ENCODE measurements around the gene PPM1J.
A peak's percentile ranks its signal among the peaks of the same experiment; 100 is the strongest.

The PPM1J gene

GRCh38 chr1:112715264-112716053 lies at the start of gene PPM1J:
PPM1J (minus strand) TSS chr1:112715332; CDS start chr1:112715301, 31 bp downstream.
- Histone ChIP-seq H3K27ac (ENCODE audit: low read depth in 2 of 2, low read length in 2 of 2) (peak within 1 kb of the TSS; percentile 30 to 53), H3K36me3 (ENCODE audit: control insufficient read depth in 2 of 2, insufficient read depth in 2 of 2, low read length in 2 of 2) (no peaks in the 10 kb centered on the region), H3K9ac (ENCODE audit: low read depth in 1 of 2, low read length in 2 of 2) (peak within 1 kb of the TSS; percentile 50 to 75), H3K4me3 (ENCODE audit: low read length in 2 of 2) (peak within 1 kb of the TSS; percentile 73 to 80), H3K27me3 (ENCODE audit: control insufficient read depth in 2 of 2, insufficient read depth in 2 of 2, low read length in 2 of 2) (peaks cover 3 to 5% of the 10 kb centered on the region in 2 donors), H3K9me3 (ENCODE audit: control insufficient read depth in 2 of 2, low read length in 2 of 2) (no peaks in the 10 kb centered on the region), H3K4me1 (ENCODE audit: control insufficient read depth in 2 of 2, insufficient read depth in 2 of 2, low read length in 2 of 2) (peaks cover 21 to 25% of the 10 kb centered on the region in 2 donors)

- Histone ChIP-seq H3K9ac (ENCODE audit: low read depth in 1 of 2, low read length in 2 of 2) (no peak overlapping the region), H3K36me3 (ENCODE audit: control insufficient read depth in 2 of 2, insufficient read depth in 2 of 2, low read length in 2 of 2) (no peaks in the 10 kb centered on the region), H3K4me3 (ENCODE audit: low read length in 2 of 2) (no peak overlapping the region), H3K27ac (ENCODE audit: low read depth in 2 of 2, low read length in 2 of 2) (no peak overlapping the region), H3K9me3 (ENCODE audit: control insufficient read depth in 2 of 2, low read length in 2 of 2) (no peaks in the 10 kb centered on the region), H3K4me1 (ENCODE audit: control insufficient read depth in 2 of 2, insufficient read depth in 2 of 2, low read length in 2 of 2) (no peaks in the 10 kb centered on the region), H3K27me3 (ENCODE audit: control insufficient read depth in 2 of 2, insufficient read depth in 2 of 2, low read length in 2 of 2) (peaks cover 0 to under 1% of the 10 kb centered on the region in 2 donors)
These were observed 47.7 kb upstream of the PPM1J start for GRCh38 chr1:112762541-112763500.

GRCh38 chr1:112761714-112762480 lies 46.8 kb upstream of the PPM1J start:
- Histone ChIP-seq H3K27ac (ENCODE audit: low read depth in 2 of 2, low read length in 2 of 2) (no peak overlapping the region), H3K4me3 (ENCODE audit: low read length in 2 of 2) (no peak overlapping the region)

GRCh38 chr1:112759228-112759627 lies 44.1 kb upstream of the PPM1J start:
- Histone ChIP-seq H3K9me3 (ENCODE audit: control insufficient read depth in 2 of 2, low read length in 2 of 2) (peaks cover 0 to 2% of the 10 kb centered on the region in 2 donors), H3K27ac (ENCODE audit: low read depth in 2 of 2, low read length in 2 of 2) (no peak overlapping the region), H3K36me3 (ENCODE audit: control insufficient read depth in 2 of 2, insufficient read depth in 2 of 2, low read length in 2 of 2) (no peaks in the 10 kb centered on the region), H3K4me1 (ENCODE audit: control insufficient read depth in 2 of 2, insufficient read depth in 2 of 2, low read length in 2 of 2) (no peaks in the 10 kb centered on the region), H3K27me3 (ENCODE audit: control insufficient read depth in 2 of 2, insufficient read depth in 2 of 2, low read length in 2 of 2) (no peaks in the 10 kb centered on the region), H3K4me3 (ENCODE audit: low read length in 2 of 2) (no peak overlapping the region), H3K9ac (ENCODE audit: low read depth in 1 of 2, low read length in 2 of 2) (no peak overlapping the region)

More at GRCh38 chr1:112761714-112762480, 46.8 kb upstream of the PPM1J start:
- Histone ChIP-seq H3K4me1 (ENCODE audit: control insufficient read depth in 2 of 2, insufficient read depth in 2 of 2, low read length in 2 of 2) (no peaks in the 10 kb centered on the region), H3K27me3 (ENCODE audit: control insufficient read depth in 2 of 2, insufficient read depth in 2 of 2, low read length in 2 of 2) (no peaks in the 10 kb centered on the region), H3K36me3 (ENCODE audit: control insufficient read depth in 2 of 2, insufficient read depth in 2 of 2, low read length in 2 of 2) (no peaks in the 10 kb centered on the region), H3K9ac (ENCODE audit: low read depth in 1 of 2, low read length in 2 of 2) (no peak overlapping the region), H3K9me3 (ENCODE audit: control insufficient read depth in 2 of 2, low read length in 2 of 2) (no peaks in the 10 kb centered on the region)

- Histone ChIP-seq H3K36me3 (ENCODE audit: control insufficient read depth in 2 of 2, insufficient read depth in 2 of 2, low read length in 2 of 2) (no peaks in the 10 kb centered on the region), H3K27me3 (ENCODE audit: control insufficient read depth in 2 of 2, insufficient read depth in 2 of 2, low read length in 2 of 2) (no peaks in the 10 kb centered on the region), H3K9ac (ENCODE audit: low read depth in 1 of 2, low read length in 2 of 2) (no peak overlapping the region), H3K4me1 (ENCODE audit: control insufficient read depth in 2 of 2, insufficient read depth in 2 of 2, low read length in 2 of 2) (no peaks in the 10 kb centered on the region), H3K27ac (ENCODE audit: low read depth in 2 of 2, low read length in 2 of 2) (no peak overlapping the region), H3K9me3 (ENCODE audit: control insufficient read depth in 2 of 2, low read length in 2 of 2) (peaks cover 0 to 3% of the 10 kb centered on the region in 2 donors), H3K4me3 (ENCODE audit: low read length in 2 of 2) (no peak overlapping the region)
These were observed 39.0 kb upstream of the PPM1J start for GRCh38 chr1:112754116-112754628.

- H3K27ac ChIP-seq (ENCODE audit: low read depth in 2 of 2, low read length in 2 of 2): no peak overlapping the region
- H3K9me3 ChIP-seq (ENCODE audit: control insufficient read depth in 2 of 2, low read length in 2 of 2): no peaks in the 10 kb centered on the region
- no peak overlapping the region for H3K4me3 ChIP-seq (ENCODE audit: low read length in 2 of 2)
- H3K9ac ChIP-seq (ENCODE audit: low read depth in 1 of 2, low read length in 2 of 2): no peak overlapping the region
- peaks cover 0 to 2% of the 10 kb centered on the region in 2 donors for H3K4me1 ChIP-seq (ENCODE audit: control insufficient read depth in 2 of 2, insufficient read depth in 2 of 2, low read length in 2 of 2)
- no peaks in the 10 kb centered on the region for H3K36me3 ChIP-seq (ENCODE audit: control insufficient read depth in 2 of 2, insufficient read depth in 2 of 2, low read length in 2 of 2)
- H3K27me3 ChIP-seq (ENCODE audit: control insufficient read depth in 2 of 2, insufficient read depth in 2 of 2, low read length in 2 of 2): peaks cover 2 to 14% of the 10 kb centered on the region in 2 donors
These were observed 33.3 kb upstream of the PPM1J start for GRCh38 chr1:112748396-112748795.

- Histone ChIP-seq H3K27me3 (ENCODE audit: control insufficient read depth in 2 of 2, insufficient read depth in 2 of 2, low read length in 2 of 2) (peaks cover 2 to 26% of the 10 kb centered on the region in 2 donors), H3K36me3 (ENCODE audit: control insufficient read depth in 2 of 2, insufficient read depth in 2 of 2, low read length in 2 of 2) (no peaks in the 10 kb centered on the region), H3K27ac (ENCODE audit: low read depth in 2 of 2, low read length in 2 of 2) (no peak overlapping the region), H3K9ac (ENCODE audit: low read depth in 1 of 2, low read length in 2 of 2) (no peak overlapping the region), H3K9me3 (ENCODE audit: control insufficient read depth in 2 of 2, low read length in 2 of 2) (no peaks in the 10 kb centered on the region), H3K4me3 (ENCODE audit: low read length in 2 of 2) (no peak overlapping the region), H3K4me1 (ENCODE audit: control insufficient read depth in 2 of 2, insufficient read depth in 2 of 2, low read length in 2 of 2) (peaks cover 0 to 2% of the 10 kb centered on the region in 2 donors)
These were observed 29.0 kb upstream of the PPM1J start for GRCh38 chr1:112744009-112744578.

GRCh38 chr1:112743174-112744008 lies 28.3 kb upstream of the PPM1J start:
- no peaks in the 10 kb centered on the region for H3K36me3 ChIP-seq (ENCODE audit: control insufficient read depth in 2 of 2, insufficient read depth in 2 of 2, low read length in 2 of 2)
- no peak overlapping the region for H3K27ac ChIP-seq (ENCODE audit: low read depth in 2 of 2, low read length in 2 of 2)
- no peak overlapping the region for H3K9ac ChIP-seq (ENCODE audit: low read depth in 1 of 2, low read length in 2 of 2)
- H3K4me1 ChIP-seq (ENCODE audit: control insufficient read depth in 2 of 2, insufficient read depth in 2 of 2, low read length in 2 of 2): peaks cover 0 to 2% of the 10 kb centered on the region in 2 donors
- no peak overlapping the region for H3K4me3 ChIP-seq (ENCODE audit: low read length in 2 of 2)
- peaks cover 2 to 25% of the 10 kb centered on the region in 2 donors for H3K27me3 ChIP-seq (ENCODE audit: control insufficient read depth in 2 of 2, insufficient read depth in 2 of 2, low read length in 2 of 2)
- no peaks in the 10 kb centered on the region for H3K9me3 ChIP-seq (ENCODE audit: control insufficient read depth in 2 of 2, low read length in 2 of 2)

GRCh38 chr1:112737573-112737972 lies 22.4 kb upstream of the PPM1J start:
- no peaks in the 10 kb centered on the region for H3K9me3 ChIP-seq (ENCODE audit: control insufficient read depth in 2 of 2, low read length in 2 of 2)
- H3K4me3 ChIP-seq (ENCODE audit: low read length in 2 of 2): no peak overlapping the region
- no peak overlapping the region for H3K9ac ChIP-seq (ENCODE audit: low read depth in 1 of 2, low read length in 2 of 2)
- H3K36me3 ChIP-seq (ENCODE audit: control insufficient read depth in 2 of 2, insufficient read depth in 2 of 2, low read length in 2 of 2): no peaks in the 10 kb centered on the region
- peaks cover 2 to 17% of the 10 kb centered on the region in 2 donors for H3K27me3 ChIP-seq (ENCODE audit: control insufficient read depth in 2 of 2, insufficient read depth in 2 of 2, low read length in 2 of 2)
- H3K4me1 ChIP-seq (ENCODE audit: control insufficient read depth in 2 of 2, insufficient read depth in 2 of 2, low read length in 2 of 2): no peaks in the 10 kb centered on the region
- H3K27ac ChIP-seq (ENCODE audit: low read depth in 2 of 2, low read length in 2 of 2): no peak overlapping the region
